ENCODE measurements around the gene PLA2G4B.

Gene PLA2G4B

GRCh38 chr15:41882689-41883483, 44.2 kb downstream of the PLA2G4B start:
- DNase-seq (ENCODE audit: low read depth): no peak

GRCh38 chr15:41883484-41883825, 44.8 kb downstream of the PLA2G4B start:
- Histone ChIP-seq H3K4me3 (ENCODE audit: low read length) (no peak overlapping the region), H3K27me3 (replicated peaks; ENCODE audit: control insufficient read depth, insufficient read depth, low read length) (peaks cover 25% of the 10 kb centered on the region), H3K9ac (ENCODE audit: low read length) (no peak overlapping the region), H3K36me3 (ENCODE audit: control insufficient read depth, insufficient read depth, low read length, severe bottlenecking) (no peaks in the 10 kb centered on the region), H3K9me3 (ENCODE audit: control insufficient read depth, low read length) (no peaks in the 10 kb centered on the region), H3K4me1 (ENCODE audit: control insufficient read depth, insufficient read depth, low read length) (no peaks in the 10 kb centered on the region)
- DNase-seq (ENCODE audit: low read depth): no peak

More at GRCh38 chr15:41882689-41883483, 44.2 kb downstream of the PLA2G4B start:
- no peak overlapping the region for H3K4me3 ChIP-seq (ENCODE audit: low read length)
- peaks cover 25% of the 10 kb centered on the region for H3K27me3 ChIP-seq (replicated peaks; ENCODE audit: control insufficient read depth, insufficient read depth, low read length)
- H3K4me1 ChIP-seq (ENCODE audit: control insufficient read depth, insufficient read depth, low read length): no peaks in the 10 kb centered on the region
- H3K36me3 ChIP-seq (ENCODE audit: control insufficient read depth, insufficient read depth, low read length, severe bottlenecking): no peaks in the 10 kb centered on the region
- no peak overlapping the region for H3K9ac ChIP-seq (ENCODE audit: low read length)
- no peaks in the 10 kb centered on the region for H3K9me3 ChIP-seq (ENCODE audit: control insufficient read depth, low read length)

- Histone ChIP-seq H3K4me3 (ENCODE audit: low read length) (no peak overlapping the region), H3K36me3 (ENCODE audit: control insufficient read depth, insufficient read depth, low read length, severe bottlenecking) (no peaks in the 10 kb centered on the region), H3K4me1 (ENCODE audit: control insufficient read depth, insufficient read depth, low read length) (no peaks in the 10 kb centered on the region), H3K27me3 (replicated peaks; ENCODE audit: control insufficient read depth, insufficient read depth, low read length) (peaks cover 19% of the 10 kb centered on the region), H3K9ac (ENCODE audit: low read length) (no peak overlapping the region), H3K9me3 (ENCODE audit: control insufficient read depth, low read length) (no peaks in the 10 kb centered on the region)
- DNase-seq (ENCODE audit: low read depth): no peak
Observed at GRCh38 chr15:41884458-41884857, 45.8 kb downstream of the PLA2G4B start.

- H3K4me3 ChIP-seq (ENCODE audit: low read length): no peak overlapping the region
- H3K27me3 ChIP-seq (replicated peaks; ENCODE audit: control insufficient read depth, insufficient read depth, low read length): peaks cover 13% of the 10 kb centered on the region
- no peak for DNase-seq (ENCODE audit: low read depth)
- no peaks in the 10 kb centered on the region for H3K36me3 ChIP-seq (ENCODE audit: control insufficient read depth, insufficient read depth, low read length, severe bottlenecking)
- no peaks in the 10 kb centered on the region for H3K4me1 ChIP-seq (ENCODE audit: control insufficient read depth, insufficient read depth, low read length)
- no peaks in the 10 kb centered on the region for H3K9me3 ChIP-seq (ENCODE audit: control insufficient read depth, low read length)
- H3K9ac ChIP-seq (ENCODE audit: low read length): no peak overlapping the region
Observed at GRCh38 chr15:41885321-41885720, 46.7 kb downstream of the PLA2G4B start.

GRCh38 chr15:41885841-41886240, 47.2 kb downstream of the PLA2G4B start:
- Histone ChIP-seq H3K4me3 (ENCODE audit: low read length) (no peak overlapping the region), H3K4me1 (ENCODE audit: control insufficient read depth, insufficient read depth, low read length) (no peaks in the 10 kb centered on the region), H3K27me3 (replicated peaks; ENCODE audit: control insufficient read depth, insufficient read depth, low read length) (peaks cover 12% of the 10 kb centered on the region), H3K9me3 (ENCODE audit: control insufficient read depth, low read length) (no peaks in the 10 kb centered on the region), H3K9ac (ENCODE audit: low read length) (no peak overlapping the region), H3K36me3 (ENCODE audit: control insufficient read depth, insufficient read depth, low read length, severe bottlenecking) (no peaks in the 10 kb centered on the region)
- DNase-seq (ENCODE audit: low read depth): no peak

- H3K4me1 ChIP-seq (ENCODE audit: control insufficient read depth, insufficient read depth, low read length): no peaks in the 10 kb centered on the region
- H3K9me3 ChIP-seq (ENCODE audit: control insufficient read depth, low read length): no peaks in the 10 kb centered on the region
- no peak overlapping the region for H3K9ac ChIP-seq (ENCODE audit: low read length)
- no peaks in the 10 kb centered on the region for H3K36me3 ChIP-seq (ENCODE audit: control insufficient read depth, insufficient read depth, low read length, severe bottlenecking)
- peaks cover 8% of the 10 kb centered on the region for H3K27me3 ChIP-seq (replicated peaks; ENCODE audit: control insufficient read depth, insufficient read depth, low read length)
- no peak overlapping the region for H3K4me3 ChIP-seq (ENCODE audit: low read length)
- DNase-seq (ENCODE audit: low read depth): no peak
Observed at GRCh38 chr15:41886741-41887140, 48.1 kb downstream of the PLA2G4B start.

GRCh38 chr15:41887161-41887560, 48.5 kb downstream of the PLA2G4B start:
- Histone ChIP-seq H3K27me3 (replicated peaks; ENCODE audit: control insufficient read depth, insufficient read depth, low read length) (peaks cover 8% of the 10 kb centered on the region), H3K9me3 (ENCODE audit: control insufficient read depth, low read length) (no peaks in the 10 kb centered on the region), H3K9ac (ENCODE audit: low read length) (no peak overlapping the region), H3K4me3 (ENCODE audit: low read length) (no peak overlapping the region), H3K36me3 (ENCODE audit: control insufficient read depth, insufficient read depth, low read length, severe bottlenecking) (no peaks in the 10 kb centered on the region), H3K4me1 (ENCODE audit: control insufficient read depth, insufficient read depth, low read length) (no peaks in the 10 kb centered on the region)
- DNase-seq (ENCODE audit: low read depth): no peak

- H3K9me3 ChIP-seq (ENCODE audit: control insufficient read depth, low read length): no peaks in the 10 kb centered on the region
- H3K27me3 ChIP-seq (replicated peaks; ENCODE audit: control insufficient read depth, insufficient read depth, low read length): peaks cover 10% of the 10 kb centered on the region
- H3K9ac ChIP-seq (ENCODE audit: low read length): no peak overlapping the region
- no peak overlapping the region for H3K4me3 ChIP-seq (ENCODE audit: low read length)
- no peaks in the 10 kb centered on the region for H3K4me1 ChIP-seq (ENCODE audit: control insufficient read depth, insufficient read depth, low read length)
- no peaks in the 10 kb centered on the region for H3K36me3 ChIP-seq (ENCODE audit: control insufficient read depth, insufficient read depth, low read length, severe bottlenecking)
- DNase-seq (ENCODE audit: low read depth): no peak
Observed at GRCh38 chr15:41887893-41888292, 49.2 kb downstream of the PLA2G4B start.

- H3K4me3 ChIP-seq (ENCODE audit: low read length): no peak overlapping the region
- H3K4me1 ChIP-seq (ENCODE audit: control insufficient read depth, insufficient read depth, low read length): no peaks in the 10 kb centered on the region
- no peak overlapping the region for H3K9ac ChIP-seq (ENCODE audit: low read length)
- peaks cover 14% of the 10 kb centered on the region for H3K27me3 ChIP-seq (replicated peaks; ENCODE audit: control insufficient read depth, insufficient read depth, low read length)
- H3K9me3 ChIP-seq (ENCODE audit: control insufficient read depth, low read length): no peaks in the 10 kb centered on the region
- no peak for DNase-seq (ENCODE audit: low read depth)
- H3K36me3 ChIP-seq (ENCODE audit: control insufficient read depth, insufficient read depth, low read length, severe bottlenecking): no peaks in the 10 kb centered on the region
Observed at GRCh38 chr15:41888662-41889253, 50.1 kb downstream of the PLA2G4B start.

- peaks cover 14% of the 10 kb centered on the region for H3K27me3 ChIP-seq (replicated peaks; ENCODE audit: control insufficient read depth, insufficient read depth, low read length)
- H3K4me3 ChIP-seq (ENCODE audit: low read length): no peak overlapping the region
- DNase-seq (ENCODE audit: low read depth): no peak
- H3K9me3 ChIP-seq (ENCODE audit: control insufficient read depth, low read length): no peaks in the 10 kb centered on the region
- no peaks in the 10 kb centered on the region for H3K36me3 ChIP-seq (ENCODE audit: control insufficient read depth, insufficient read depth, low read length, severe bottlenecking)
- no peak overlapping the region for H3K9ac ChIP-seq (ENCODE audit: low read length)
- H3K4me1 ChIP-seq (ENCODE audit: control insufficient read depth, insufficient read depth, low read length): peaks cover 10% of the 10 kb centered on the region
Observed at GRCh38 chr15:41890050-41890690, 51.5 kb downstream of the PLA2G4B start.

GRCh38 chr15:41891226-41891625, 52.6 kb downstream of the PLA2G4B start:
- Histone ChIP-seq H3K4me1 (ENCODE audit: control insufficient read depth, insufficient read depth, low read length) (peaks cover 10% of the 10 kb centered on the region), H3K36me3 (ENCODE audit: control insufficient read depth, insufficient read depth, low read length, severe bottlenecking) (no peaks in the 10 kb centered on the region), H3K27me3 (replicated peaks; ENCODE audit: control insufficient read depth, insufficient read depth, low read length) (peaks cover 14% of the 10 kb centered on the region), H3K9me3 (ENCODE audit: control insufficient read depth, low read length) (no peaks in the 10 kb centered on the region), H3K4me3 (ENCODE audit: low read length) (no peak overlapping the region), H3K9ac (ENCODE audit: low read length) (no peak overlapping the region)
- no peak for DNase-seq (ENCODE audit: low read depth)

All from adipocyte (in vitro differentiated cells).